GM12892 (cell line): ENCODE results near the gene USP4.

Source experiments
- DNase-seq: peaks from one replicate; pipeline ENCODE4 v3.0.0; 2011; ENCODE audit not compliant: insufficient read length
- FAIRE-seq: peaks from 2 replicates; lab custom pipeline; 2011; peaks lifted over from hg19 to GRCh38; lab: Jason Lieb, UNC
- POLR2A ChIP-seq: IDR thresholded peaks from 2 replicates; pipeline ENCODE4 v1.6.1; 2011; ENCODE audit warnings: low read depth, low read length, control low read depth
- POLR2AphosphoS5 ChIP-seq: IDR thresholded peaks from 2 replicates; pipeline ENCODE4 v1.6.1; 2011; ENCODE audit warnings: low read depth, low read length, control low read depth
- TAF1 ChIP-seq: IDR thresholded peaks from 2 replicates; pipeline ENCODE4 v1.6.1; 2011; ENCODE audit warnings: low read depth, mild to moderate bottlenecking, control low read depth, low read length, borderline replicate concordance

USP4 gene

GRCh38 chr3:49311283-49311682 lies 28.6 kb downstream of the USP4 start:
- DNase-seq (no peak), FAIRE-seq (peak; percentile 14)
- no peak for TF ChIP-seq POLR2AphosphoS5
- no peak for TF ChIP-seq POLR2A
- TF ChIP-seq TAF1, result no peak

GRCh38 chr3:49310677-49311076 lies 29.2 kb downstream of the USP4 start:
- TF ChIP-seq POLR2AphosphoS5 (no peak), POLR2A (no peak), TAF1 (no peak)
- DNase-seq (no peak), FAIRE-seq (no peak)

DNA sequence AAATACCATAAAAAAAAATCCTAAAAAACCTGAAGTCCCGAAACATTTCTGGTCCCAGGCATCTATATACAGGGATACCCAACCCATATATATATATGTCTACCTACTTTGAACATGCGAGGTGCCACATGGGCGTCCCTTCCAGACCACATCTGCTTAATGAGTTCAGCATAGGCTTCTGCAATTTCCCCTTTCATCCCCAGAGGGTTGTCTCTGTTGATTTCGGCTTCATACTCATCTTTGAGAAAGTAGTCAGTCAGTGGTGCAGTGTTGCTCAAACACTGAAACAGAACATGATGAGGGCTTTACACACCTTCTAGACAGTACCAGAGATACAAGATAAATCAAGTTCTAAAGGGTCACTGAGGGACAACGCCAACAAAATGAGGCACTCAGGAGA lies 34.2 kb downstream of the USP4 start:
- TF ChIP-seq POLR2AphosphoS5 (no peak), POLR2A (no peak), TAF1 (no peak)
- FAIRE-seq, result no peak
- no peak for DNase-seq

DNA sequence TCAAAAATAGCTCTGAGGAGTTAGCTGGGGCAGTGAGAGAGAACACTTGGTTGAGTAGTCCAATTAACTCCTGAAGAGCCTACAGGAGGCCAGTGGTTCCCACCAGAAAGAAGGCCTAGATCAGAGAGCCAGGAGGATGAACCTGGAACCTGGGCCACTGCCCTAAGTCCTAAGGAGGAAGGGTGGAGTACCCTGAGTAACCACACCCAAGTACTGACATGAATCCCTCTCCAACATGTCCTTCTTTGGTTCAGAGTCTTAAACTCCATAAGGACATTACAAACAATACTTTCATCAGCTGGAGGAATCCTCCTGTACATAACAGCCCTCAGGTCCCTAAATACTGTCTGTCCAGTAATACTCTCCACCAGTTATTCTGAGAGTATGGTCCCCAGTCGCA lies 37.2 kb downstream of the USP4 start:
- FAIRE-seq, result no peak
- TF ChIP-seq POLR2A, result no peak
- TF ChIP-seq TAF1, result no peak
- TF ChIP-seq POLR2AphosphoS5, result no peak
- DNase-seq, result no peak

DNA sequence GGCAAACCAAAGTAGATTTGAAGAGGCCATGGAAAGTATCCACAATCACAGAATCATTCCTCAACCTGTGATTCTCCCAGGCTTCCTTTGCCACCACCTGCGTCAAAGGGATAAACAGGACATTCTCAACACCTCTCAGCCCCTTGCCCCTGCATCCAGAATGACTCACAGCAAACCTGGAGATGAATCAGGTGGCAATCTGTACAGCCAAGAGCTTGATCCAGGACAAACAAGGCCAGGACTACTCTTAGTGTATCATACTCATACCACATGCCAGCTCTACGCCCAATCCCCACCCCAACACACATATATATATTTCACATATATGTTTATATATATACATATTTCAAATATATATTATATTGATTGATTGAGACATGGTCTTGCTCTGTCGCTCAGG lies 39.3 kb downstream of the USP4 start:
- no peak for TF ChIP-seq POLR2AphosphoS5
- TF ChIP-seq POLR2A, result no peak
- TF ChIP-seq TAF1, result no peak
- FAIRE-seq, result no peak

DNA sequence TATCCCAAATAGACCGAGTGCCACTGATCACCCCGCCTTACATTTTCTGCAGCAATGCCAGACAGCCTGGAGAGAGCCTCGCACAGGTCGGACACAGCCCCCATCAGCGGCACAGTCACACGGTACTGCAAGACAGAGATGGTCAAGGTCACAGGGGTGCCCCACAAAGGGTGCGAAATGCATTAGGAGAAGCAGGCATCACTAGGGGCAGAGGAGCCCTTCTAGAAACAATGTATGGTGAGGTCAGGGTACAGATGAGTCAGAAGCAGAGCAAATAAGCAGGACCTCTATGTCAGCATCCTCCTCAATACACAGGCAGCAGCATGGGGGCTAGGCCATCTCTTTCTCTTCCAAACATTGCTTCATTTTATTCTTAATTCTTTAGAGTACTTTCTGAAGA lies 41.3 kb downstream of the USP4 start:
- no peak for FAIRE-seq
- TF ChIP-seq POLR2AphosphoS5 (no peak), POLR2A (no peak), TAF1 (no peak)
- DNase-seq, result no peak

More for the DNA sequence above, 39.3 kb downstream of the USP4 start:
- DNase-seq, result no peak

DNA sequence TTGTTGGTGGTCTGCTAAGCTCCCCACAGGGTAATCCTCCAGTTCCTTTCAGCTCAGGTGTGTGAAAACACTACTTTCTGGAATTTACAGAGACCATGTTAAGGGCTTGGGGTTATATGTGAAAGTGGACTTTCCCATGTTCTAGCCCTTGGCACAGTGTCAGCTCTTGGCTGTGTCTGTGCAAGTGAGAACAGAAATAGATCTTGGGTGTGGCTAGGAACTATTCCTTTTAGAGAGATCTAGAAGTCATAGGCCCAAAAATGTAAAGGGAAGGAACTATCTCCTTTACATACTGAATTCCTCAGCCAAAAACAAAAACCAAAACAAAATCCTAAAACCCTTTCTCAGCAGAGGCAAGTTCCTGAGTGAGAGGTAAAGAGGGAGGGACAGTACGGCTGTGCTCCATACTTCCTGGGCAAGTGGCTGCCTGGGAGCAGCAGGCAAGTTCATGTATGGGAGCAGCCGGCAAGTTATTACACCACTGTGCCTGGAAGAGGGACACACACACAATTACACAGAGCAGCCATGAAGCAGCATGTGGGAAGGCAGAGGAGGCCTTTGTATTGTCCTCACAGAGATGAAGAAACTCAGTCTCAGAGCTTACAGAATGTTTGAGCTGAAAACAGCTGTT lies 43.0 kb downstream of the USP4 start:
- FAIRE-seq (no peak), DNase-seq (no peak)
- TF ChIP-seq POLR2A (no peak), TAF1 (no peak), POLR2AphosphoS5 (no peak)

DNA sequence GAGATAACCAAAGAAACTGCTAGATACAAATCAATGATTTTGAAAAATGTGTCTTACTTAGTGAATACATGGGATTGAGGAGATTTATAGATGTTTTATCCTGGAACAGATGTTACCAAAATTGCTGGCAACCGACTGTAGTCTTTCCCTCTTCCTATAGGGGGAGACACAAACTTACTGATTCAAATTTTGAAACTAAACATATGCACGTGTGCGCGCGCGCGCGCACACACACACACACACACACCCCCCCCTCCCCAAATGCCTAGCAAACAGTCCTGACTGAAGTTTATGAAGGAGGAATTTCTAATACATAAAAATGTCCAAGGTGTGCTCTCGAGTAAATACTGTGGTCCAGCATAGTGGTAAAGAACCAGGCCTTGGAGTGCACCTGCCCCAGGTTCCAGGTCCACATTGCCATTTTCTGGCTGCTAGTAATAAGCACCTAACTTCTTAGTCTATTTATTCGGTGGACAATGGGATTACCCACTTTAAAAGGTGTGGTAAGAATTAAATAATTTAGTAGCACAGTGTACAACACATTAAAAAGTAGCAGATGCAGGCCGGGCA lies 44.3 kb downstream of the USP4 start:
- TF ChIP-seq TAF1 (no peak), POLR2A (no peak), POLR2AphosphoS5 (no peak)
- FAIRE-seq (peak; percentile 66), DNase-seq (no peak)

DNA sequence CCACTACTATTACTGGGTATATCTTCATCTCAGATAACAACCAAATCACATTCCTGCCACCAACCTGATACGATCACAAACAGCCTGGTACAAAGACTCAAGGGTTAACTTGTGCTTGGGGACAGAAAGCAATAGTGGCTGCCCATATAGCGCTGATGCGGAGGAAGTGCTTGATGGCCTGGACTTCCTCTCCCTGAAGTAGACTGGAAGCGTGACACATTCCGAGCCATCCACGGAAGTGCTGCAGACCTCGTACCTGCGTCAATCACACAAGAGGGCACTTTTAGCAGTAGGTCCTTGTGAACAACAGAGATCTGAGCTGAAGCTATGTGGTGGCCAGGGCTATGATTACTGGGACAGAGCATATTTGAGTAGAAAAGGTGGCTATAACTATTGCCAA lies 45.5 kb downstream of the USP4 start:
- no peak for FAIRE-seq
- no peak for DNase-seq
- TF ChIP-seq POLR2A, result no peak
- TF ChIP-seq POLR2AphosphoS5, result no peak
- TF ChIP-seq TAF1, result no peak

DNA sequence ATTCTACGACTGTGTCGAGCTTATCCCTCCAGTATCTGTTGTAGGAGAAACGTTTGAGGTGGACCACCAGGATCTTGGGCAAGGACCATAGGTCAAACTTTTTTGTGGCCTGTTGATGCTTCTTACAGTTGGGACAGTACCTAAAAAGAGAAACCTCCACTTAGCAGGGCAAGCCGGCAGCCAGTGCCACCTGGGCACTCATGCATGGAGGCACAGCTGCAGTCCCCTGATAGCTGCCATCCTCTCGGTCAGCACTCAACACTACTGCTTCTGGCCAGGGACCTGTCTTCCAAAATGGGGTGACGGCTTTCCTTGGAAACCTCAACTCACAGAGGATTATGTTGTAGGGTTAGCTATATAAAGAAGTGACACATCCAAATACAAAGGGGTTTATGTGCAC lies 55.9 kb downstream of the USP4 start:
- DNase-seq, result no peak
- TF ChIP-seq TAF1 (no peak), POLR2AphosphoS5 (no peak), POLR2A (no peak)
- FAIRE-seq, result no peak

- DNase-seq (no peak), FAIRE-seq (peak; percentile 42)
Measured at GRCh38 chr3:49279376-49279775, 60.5 kb downstream of the USP4 start.

DNA sequence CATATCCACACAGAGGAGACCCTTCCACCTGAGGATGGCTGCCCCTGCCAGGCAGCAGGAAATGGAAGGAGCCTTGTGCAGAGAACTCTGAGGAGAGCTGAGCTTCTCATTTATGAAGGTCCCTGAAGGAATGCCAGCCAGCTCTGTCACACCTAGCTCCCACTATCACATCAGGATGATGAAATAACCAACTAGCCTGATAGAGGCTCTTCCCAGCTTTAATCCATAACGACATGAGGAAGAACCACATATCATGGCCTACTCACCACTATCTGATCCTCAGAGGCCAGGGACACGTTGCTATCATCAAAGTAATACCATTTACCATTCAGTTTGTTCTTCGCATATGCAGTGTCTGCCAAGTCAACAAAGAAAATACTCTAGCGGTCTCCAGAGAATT lies 61.3 kb downstream of the USP4 start:
- TF ChIP-seq POLR2AphosphoS5, result no peak
- no peak for TF ChIP-seq POLR2A
- TF ChIP-seq TAF1, result no peak
- DNase-seq, result no peak
- FAIRE-seq, result no peak

More at GRCh38 chr3:49279376-49279775, 60.5 kb downstream of the USP4 start:
- TF ChIP-seq POLR2AphosphoS5, result no peak
- TF ChIP-seq POLR2A, result no peak
- TF ChIP-seq TAF1, result no peak

GRCh38 chr3:49277383-49277775 lies 62.5 kb downstream of the USP4 start:
- DNase-seq (no peak), FAIRE-seq (peak; percentile 48)
- TF ChIP-seq POLR2A (no peak), POLR2AphosphoS5 (no peak), TAF1 (no peak)
